NCI-H345 treated with DMSO at 0.1 percent for 48 hours (cell line): ENCODE data around the gene DEK.

ENCODE experiments used
- DNase-seq: peaks from one replicate; lab custom pipeline; 2025; ENCODE audit not compliant: unreplicated experiment; lab: John Stamatoyannopoulos, UW

DEK gene

GRCh38 chr6:18266523-18266912 lies 2.2 kb upstream of the DEK start:
- DNase-seq: no peak

- DNase-seq: no peak
Measured at GRCh38 chr6:18265787-18266522, 1.6 kb upstream of the DEK start.

- DNase-seq: no peak
Measured at GRCh38 chr6:18264923-18265377, 620 bp upstream of the DEK start.

GRCh38 chr6:18263418-18264218 lies 712 bp downstream of the DEK start:
- no peak for DNase-seq

GRCh38 chr6:18262702-18263417 lies 1.5 kb downstream of the DEK start:
- DNase-seq: no peak

- DNase-seq: no peak
Measured at GRCh38 chr6:18261877-18262276, 2.5 kb downstream of the DEK start.

GRCh38 chr6:18260448-18261106 lies 3.8 kb downstream of the DEK start:
- no peak for DNase-seq

GRCh38 chr6:18259675-18260447 lies 4.5 kb downstream of the DEK start:
- DNase-seq: no peak

- no peak for DNase-seq
Measured at GRCh38 chr6:18254793-18255192, 9.5 kb downstream of the DEK start.

- DNase-seq: no peak
Measured at GRCh38 chr6:18253635-18254034, 10.7 kb downstream of the DEK start.

GRCh38 chr6:18249271-18249670 lies 15.1 kb downstream of the DEK start:
- DNase-seq: no peak

GRCh38 chr6:18248698-18249097 lies 15.6 kb downstream of the DEK start:
- no peak for DNase-seq

GRCh38 chr6:18247002-18247401 lies 17.3 kb downstream of the DEK start:
- DNase-seq: no peak

GRCh38 chr6:18246205-18246604 lies 18.1 kb downstream of the DEK start:
- DNase-seq: no peak

- DNase-seq: no peak
Measured at GRCh38 chr6:18245642-18246041, 18.7 kb downstream of the DEK start.

- no peak for DNase-seq
Measured at GRCh38 chr6:18245079-18245478, 19.3 kb downstream of the DEK start.

GRCh38 chr6:18244251-18244650 lies 20.1 kb downstream of the DEK start:
- no peak for DNase-seq

- no peak for DNase-seq
Measured at GRCh38 chr6:18243302-18243893, 20.9 kb downstream of the DEK start.

- no peak for DNase-seq
Measured at GRCh38 chr6:18242062-18242851, 22.1 kb downstream of the DEK start.
